ENCODE measurements around the gene SCT. TPM values are rescaled to one million over a fixed set of nuclear protein-coding genes. Genes with fewer than 3 reads are reported as not detected.

The SCT gene
- polyA plus RNA-seq, 3 donors = not detected

DNA sequence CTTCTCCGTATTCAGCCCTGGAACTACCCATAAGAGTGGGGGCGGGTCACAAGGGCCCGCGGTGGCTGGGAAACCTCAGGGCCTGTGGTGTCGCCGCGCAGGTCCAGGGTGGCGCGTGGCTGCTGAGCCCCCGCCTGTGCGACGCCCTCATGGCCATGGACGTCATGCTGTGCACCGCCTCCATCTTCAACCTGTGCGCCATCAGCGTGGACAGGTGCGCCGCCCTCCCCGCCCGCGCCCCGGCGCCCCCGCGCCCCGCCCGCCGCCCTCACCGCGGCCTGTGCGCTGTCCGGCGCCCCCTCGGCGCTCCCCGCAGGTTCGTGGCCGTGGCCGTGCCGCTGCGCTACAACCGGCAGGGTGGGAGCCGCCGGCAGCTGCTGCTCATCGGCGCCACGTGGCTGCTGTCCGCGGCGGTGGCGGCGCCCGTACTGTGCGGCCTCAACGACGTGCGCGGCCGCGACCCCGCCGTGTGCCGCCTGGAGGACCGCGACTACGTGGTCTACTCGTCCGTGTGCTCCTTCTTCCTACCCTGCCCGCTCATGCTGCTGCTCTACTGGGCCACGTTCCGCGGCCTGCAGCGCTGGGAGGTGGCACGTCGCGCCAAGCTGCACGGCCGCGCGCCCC, 12.5 kb upstream of the SCT start:
- TF ChIP-seq CTCF (IDR thresholded peaks at IDR 0.05) = no peak
- peaks cover 25 to 35% of the 10 kb centered on the region in 2 donors for H3K36me3 Mint-ChIP-seq
- no peak overlapping the region for H3K4me3 ChIP-seq (replicated peaks in 1 of 3; ENCODE audit: low read depth in 2 of 3, low read length in 3 of 3)
- peaks cover 16 to 27% of the 10 kb centered on the region in 2 donors for H3K36me3 ChIP-seq (replicated peaks in 1 of 2; ENCODE audit: control insufficient read depth in 1 of 2, insufficient read depth in 2 of 2, low read length in 2 of 2)
- H3K9ac ChIP-seq (ENCODE audit: insufficient read depth, low read length, poor library complexity, severe bottlenecking) = no peak overlapping the region
- H4K20me1 ChIP-seq (ENCODE audit: insufficient read depth, low read length) = peaks cover 27% of the 10 kb centered on the region
- H3K27me3 Mint-ChIP-seq (ENCODE audit: low read depth in 3 of 3) = peaks cover 47 to 61% (median 52%) of the 10 kb centered on the region in 3 donors
- peaks cover 7 to 8% of the 10 kb centered on the region in 2 donors for H3K9me3 ChIP-seq (replicated peaks in 1 of 2; ENCODE audit: control insufficient read depth in 1 of 2, insufficient read depth in 1 of 2, low read length in 2 of 2)
- H3K9me3 Mint-ChIP-seq = peaks cover 4 to 20% (median 10%) of the 10 kb centered on the region in 7 donors
- intact Hi-C loops (cut with micrococcal nuclease) = no loop called here
- H3K79me2 ChIP-seq (ENCODE audit: insufficient read depth, low read length) = no peaks in the 10 kb centered on the region
- H3K4me2 ChIP-seq (replicated peaks; ENCODE audit: extremely low read depth, low read length, poor library complexity, severe bottlenecking) = no peak overlapping the region
- DNase-seq = no peak
- peaks cover 16 to 28% of the 10 kb centered on the region in 2 donors for H3K4me1 ChIP-seq (ENCODE audit: control insufficient read depth in 1 of 2, insufficient read depth in 2 of 2, low read length in 2 of 2)
- WGBS (ENCODE audit: insufficient coverage) = 4% methylated on average over 61 of the region's 80 CpGs
- no peak overlapping the region for H3K27ac ChIP-seq (ENCODE audit: low read depth in 1 of 2, low read length in 2 of 2)
- H3K4me3 Mint-ChIP-seq = peak overlapping the region in 1 of 2 donors; percentile 77
- peaks cover 20 to 50% of the 10 kb centered on the region in 2 donors for H3K27me3 ChIP-seq (ENCODE audit: control insufficient read depth in 2 of 2, insufficient read depth in 2 of 2, low read length in 2 of 2)
- peaks cover 11% of the 10 kb centered on the region for H3K4me1 Mint-ChIP-seq
- no peak overlapping the region for H2AFZ ChIP-seq (ENCODE audit: insufficient read depth, low read depth, low read length, poor library complexity, severe bottlenecking)
- no peak overlapping the region for H3K27ac Mint-ChIP-seq

- Mint-ChIP-seq H3K27ac (peak overlapping the region in 1 of 7 donors; percentile 65), H3K4me3 (peak overlapping the region in 1 of 2 donors; percentile 77), H3K27me3 (ENCODE audit: low read depth in 3 of 3) (peaks cover 47 to 62% (median 51%) of the 10 kb centered on the region in 3 donors), H3K9me3 (peaks cover 4 to 20% (median 10%) of the 10 kb centered on the region in 7 donors), H3K4me1 (peaks cover 11% of the 10 kb centered on the region), H3K36me3 (peaks cover 21 to 29% of the 10 kb centered on the region in 2 donors)
- Histone ChIP-seq H3K36me3 (replicated peaks in 1 of 2; ENCODE audit: control insufficient read depth in 1 of 2, insufficient read depth in 2 of 2, low read length in 2 of 2) (peaks cover 14 to 20% of the 10 kb centered on the region in 2 donors), H3K4me3 (replicated peaks in 1 of 3; ENCODE audit: low read depth in 2 of 3, low read length in 3 of 3) (no peak overlapping the region), H3K79me2 (ENCODE audit: insufficient read depth, low read length) (no peaks in the 10 kb centered on the region), H4K20me1 (ENCODE audit: insufficient read depth, low read length) (peaks cover 27% of the 10 kb centered on the region), H3K27me3 (ENCODE audit: control insufficient read depth in 2 of 2, insufficient read depth in 2 of 2, low read length in 2 of 2) (peaks cover 20 to 50% of the 10 kb centered on the region in 2 donors), H3K9me3 (replicated peaks in 1 of 2; ENCODE audit: control insufficient read depth in 1 of 2, insufficient read depth in 1 of 2, low read length in 2 of 2) (peaks cover 7 to 8% of the 10 kb centered on the region in 2 donors), H3K9ac (ENCODE audit: insufficient read depth, low read length, poor library complexity, severe bottlenecking) (no peak overlapping the region), H2AFZ (ENCODE audit: insufficient read depth, low read depth, low read length, poor library complexity, severe bottlenecking) (no peak overlapping the region), H3K4me1 (ENCODE audit: control insufficient read depth in 1 of 2, insufficient read depth in 2 of 2, low read length in 2 of 2) (peaks cover 16 to 28% of the 10 kb centered on the region in 2 donors), H3K27ac (ENCODE audit: low read depth in 1 of 2, low read length in 2 of 2) (no peak overlapping the region), H3K4me2 (replicated peaks; ENCODE audit: extremely low read depth, low read length, poor library complexity, severe bottlenecking) (no peak overlapping the region)
- intact Hi-C loops (cut with micrococcal nuclease) = no loop called here
- DNase-seq = no peak
- TF ChIP-seq CTCF (IDR thresholded peaks at IDR 0.05) = no peak
- WGBS (ENCODE audit: insufficient coverage) = 83% methylated on average over 22 of the region's 28 CpGs
These were observed 11.8 kb upstream of the SCT start for GRCh38 chr11:638631-639331.
